ENCODE results near the gene FMO5.
A peak's percentile ranks its signal among the peaks of the same experiment; 100 is the strongest.

The FMO5 gene, protein sequence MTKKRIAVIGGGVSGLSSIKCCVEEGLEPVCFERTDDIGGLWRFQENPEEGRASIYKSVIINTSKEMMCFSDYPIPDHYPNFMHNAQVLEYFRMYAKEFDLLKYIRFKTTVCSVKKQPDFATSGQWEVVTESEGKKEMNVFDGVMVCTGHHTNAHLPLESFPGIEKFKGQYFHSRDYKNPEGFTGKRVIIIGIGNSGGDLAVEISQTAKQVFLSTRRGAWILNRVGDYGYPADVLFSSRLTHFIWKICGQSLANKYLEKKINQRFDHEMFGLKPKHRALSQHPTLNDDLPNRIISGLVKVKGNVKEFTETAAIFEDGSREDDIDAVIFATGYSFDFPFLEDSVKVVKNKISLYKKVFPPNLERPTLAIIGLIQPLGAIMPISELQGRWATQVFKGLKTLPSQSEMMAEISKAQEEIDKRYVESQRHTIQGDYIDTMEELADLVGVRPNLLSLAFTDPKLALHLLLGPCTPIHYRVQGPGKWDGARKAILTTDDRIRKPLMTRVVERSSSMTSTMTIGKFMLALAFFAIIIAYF

DNA sequence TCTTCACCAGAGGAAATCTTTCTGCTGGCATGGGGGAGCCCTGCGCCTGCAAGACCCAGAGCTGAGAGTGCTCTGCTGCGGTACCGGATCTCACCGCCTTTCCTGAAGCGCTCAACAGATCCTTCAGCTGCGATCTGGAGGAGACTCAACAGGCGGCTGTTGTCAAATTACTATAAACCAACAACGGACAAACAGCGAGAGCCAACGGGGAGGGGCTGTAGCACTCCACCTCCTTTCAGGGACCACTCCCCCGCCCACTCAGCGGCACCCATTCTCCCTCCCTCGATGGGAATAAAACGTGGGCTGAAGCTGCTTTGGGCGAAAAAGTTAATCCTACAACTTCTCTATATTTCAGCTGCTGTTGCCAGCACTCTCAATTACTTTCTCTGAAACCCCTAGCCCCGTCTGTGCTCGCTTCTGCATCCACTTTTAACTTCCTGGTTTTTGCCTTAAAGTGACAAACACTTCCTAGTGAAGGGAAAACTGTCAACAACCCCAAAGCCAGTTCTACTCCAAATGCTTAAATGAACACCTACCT lies at the start of gene FMO5:
TSS of gene FMO5 (minus strand) at position 147 of the 538 bp plus-strand sequence. CDS start 310 bp downstream, outside the sequence.
- H3K27me3 ChIP-seq (ENCODE audit: insufficient read depth, low read length): no peaks in the 10 kb centered on the region
- H2AFZ ChIP-seq (ENCODE audit: low read depth, low read length): no peak within 1 kb of the TSS
- peak within 1 kb of the TSS; percentile 29 for H3K4me3 ChIP-seq (ENCODE audit: low read length)
- H3K36me3 ChIP-seq (ENCODE audit: insufficient read depth, low read length): no peaks in the 10 kb centered on the region
- H3K9me3 ChIP-seq (ENCODE audit: low read length): no peaks in the 10 kb centered on the region
- H3K4me1 ChIP-seq (ENCODE audit: insufficient read depth, low read length): no peaks in the 10 kb centered on the region

DNA sequence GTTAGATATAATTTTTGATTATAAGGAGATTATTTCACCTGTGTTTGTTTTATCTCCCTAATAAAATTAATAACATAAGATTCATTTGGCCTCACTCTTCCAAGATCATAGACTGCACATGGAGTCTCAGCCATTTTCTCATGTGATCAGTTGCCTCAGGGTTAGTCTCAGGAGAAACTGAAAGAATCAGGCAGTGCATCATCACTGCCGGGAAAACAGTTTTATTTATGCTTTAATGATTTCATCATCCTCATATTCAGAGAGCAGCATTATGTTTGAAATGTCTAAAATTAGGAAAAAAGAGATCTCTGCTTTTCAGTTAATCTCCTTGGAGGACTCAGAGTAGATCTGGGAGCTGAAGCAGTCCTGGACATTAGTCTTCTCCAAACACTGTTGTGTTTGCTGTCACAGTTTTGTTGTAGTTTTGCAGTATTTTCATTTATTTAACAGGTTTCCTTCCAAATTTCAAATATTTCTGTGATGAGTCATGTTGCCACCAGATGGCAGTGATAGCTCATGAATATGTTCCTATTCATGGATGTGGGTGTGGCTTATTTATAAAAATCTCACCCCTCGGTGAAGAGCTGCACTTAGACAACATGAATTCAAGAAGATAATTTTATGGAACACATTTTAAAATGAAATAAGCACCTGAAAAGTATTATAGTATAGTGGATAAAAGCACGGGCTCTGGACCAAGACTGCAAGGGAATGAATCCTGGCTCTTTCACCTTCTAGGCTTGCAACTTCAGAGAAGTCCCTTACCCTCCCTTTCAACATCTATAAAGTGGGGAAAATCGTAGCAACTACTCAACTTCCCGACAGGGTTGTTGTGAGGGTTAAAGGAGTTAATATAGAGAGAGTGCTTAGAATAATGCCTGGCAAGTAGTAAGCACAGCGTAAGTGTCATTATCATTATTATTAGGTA lies 48.5 kb upstream of the FMO5 start:
- no peak overlapping the region for H2AFZ ChIP-seq (ENCODE audit: low read depth, low read length)
- H3K4me3 ChIP-seq (ENCODE audit: low read length): no peak overlapping the region
- H3K9me3 ChIP-seq (ENCODE audit: low read length): no peaks in the 10 kb centered on the region
- H3K4me1 ChIP-seq (ENCODE audit: insufficient read depth, low read length): peaks cover 3% of the 10 kb centered on the region
- peaks cover 69% of the 10 kb centered on the region for H3K36me3 ChIP-seq (ENCODE audit: insufficient read depth, low read length)
- H3K27me3 ChIP-seq (ENCODE audit: insufficient read depth, low read length): no peaks in the 10 kb centered on the region

DNA sequence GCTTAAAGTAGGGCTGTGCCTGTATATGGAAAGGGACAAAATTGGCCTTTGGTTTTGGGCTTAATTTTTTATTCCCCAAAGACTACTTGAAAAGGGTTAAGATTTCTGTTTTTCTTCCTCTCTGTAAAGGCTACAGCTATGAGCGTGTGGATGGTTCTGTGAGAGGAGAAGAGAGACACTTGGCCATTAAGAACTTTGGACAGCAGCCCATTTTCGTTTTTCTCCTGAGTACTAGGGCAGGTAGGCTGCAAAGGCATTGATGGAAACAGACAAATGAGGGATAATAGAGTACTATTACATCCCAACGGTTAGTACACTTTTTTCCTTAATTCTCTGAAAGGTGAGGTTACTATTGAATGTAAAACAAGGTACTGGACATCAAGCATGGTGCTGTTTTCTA lies 46.9 kb upstream of the FMO5 start:
- Histone ChIP-seq H3K4me3 (ENCODE audit: low read length) (no peak overlapping the region), H3K9me3 (ENCODE audit: low read length) (no peaks in the 10 kb centered on the region), H3K36me3 (ENCODE audit: insufficient read depth, low read length) (peaks cover 67% of the 10 kb centered on the region), H2AFZ (ENCODE audit: low read depth, low read length) (no peak overlapping the region), H3K27me3 (ENCODE audit: insufficient read depth, low read length) (no peaks in the 10 kb centered on the region), H3K4me1 (ENCODE audit: insufficient read depth, low read length) (peaks cover 3% of the 10 kb centered on the region)

DNA sequence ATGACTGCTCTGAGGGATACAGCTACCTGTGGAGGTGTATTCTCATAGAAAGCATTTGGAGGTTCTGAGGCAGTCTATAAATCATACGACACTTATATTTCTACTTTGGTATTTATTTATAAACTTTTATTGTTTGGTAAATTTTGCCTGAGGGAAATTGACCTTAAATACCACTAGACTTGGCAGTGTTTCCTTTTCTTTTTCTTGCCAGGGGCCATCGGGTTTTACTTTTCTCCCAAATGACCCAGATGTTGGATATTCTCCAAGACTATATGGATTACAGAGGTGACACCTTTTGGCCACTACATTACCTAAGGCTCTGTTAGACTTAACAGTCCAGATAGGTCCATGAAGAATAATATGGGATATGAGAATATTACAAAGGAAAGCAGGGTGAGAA lies 45.6 kb upstream of the FMO5 start:
- Histone ChIP-seq H3K4me3 (ENCODE audit: low read length) (no peak overlapping the region), H3K36me3 (ENCODE audit: insufficient read depth, low read length) (peaks cover 62% of the 10 kb centered on the region), H2AFZ (ENCODE audit: low read depth, low read length) (no peak overlapping the region), H3K27me3 (ENCODE audit: insufficient read depth, low read length) (no peaks in the 10 kb centered on the region), H3K9me3 (ENCODE audit: low read length) (no peaks in the 10 kb centered on the region), H3K4me1 (ENCODE audit: insufficient read depth, low read length) (peaks cover 3% of the 10 kb centered on the region)

DNA sequence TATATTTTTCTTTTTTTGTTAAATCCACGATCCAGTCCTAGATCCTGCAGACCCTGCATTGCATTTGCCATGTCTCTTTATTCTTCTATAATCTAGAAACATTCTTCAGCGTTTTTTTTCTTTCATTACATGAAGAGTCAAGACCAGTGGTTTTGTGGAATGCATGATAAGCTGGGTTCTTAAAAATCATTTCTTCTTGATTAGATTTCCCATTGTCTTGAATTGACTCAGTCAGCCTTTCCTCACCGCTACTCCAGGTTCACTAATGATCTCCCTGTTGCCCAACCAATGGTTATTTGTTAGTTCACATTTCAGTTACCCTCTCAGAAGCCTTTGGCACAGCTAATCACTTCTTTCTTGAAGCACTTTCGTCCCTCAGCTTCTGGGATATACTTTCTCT lies 42.6 kb upstream of the FMO5 start:
- H3K4me1 ChIP-seq (ENCODE audit: insufficient read depth, low read length): no peaks in the 10 kb centered on the region
- no peaks in the 10 kb centered on the region for H3K9me3 ChIP-seq (ENCODE audit: low read length)
- H2AFZ ChIP-seq (ENCODE audit: low read depth, low read length): no peak overlapping the region
- peaks cover 67% of the 10 kb centered on the region for H3K36me3 ChIP-seq (ENCODE audit: insufficient read depth, low read length)
- H3K27me3 ChIP-seq (ENCODE audit: insufficient read depth, low read length): no peaks in the 10 kb centered on the region
- H3K4me3 ChIP-seq (ENCODE audit: low read length): no peak overlapping the region

DNA sequence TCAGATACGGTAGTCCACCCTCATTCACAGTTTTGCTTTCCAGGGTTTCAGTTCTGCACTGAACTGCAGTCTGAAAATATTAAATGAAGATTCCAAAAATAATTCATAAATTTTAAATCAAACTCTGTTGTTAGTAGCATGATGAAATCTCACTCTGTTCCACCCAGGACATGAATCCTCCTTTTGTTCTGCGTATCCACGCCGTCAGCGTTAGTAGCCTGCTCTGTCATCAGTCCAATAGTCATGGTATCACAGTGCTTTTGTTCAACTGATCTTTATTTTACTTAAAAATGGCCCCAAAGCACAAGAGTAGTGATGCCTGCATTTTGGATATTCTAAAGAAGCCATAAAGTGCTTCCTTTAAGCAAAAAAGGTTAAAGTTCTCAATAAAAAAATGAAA lies 41.2 kb upstream of the FMO5 start:
- Histone ChIP-seq H3K27me3 (ENCODE audit: insufficient read depth, low read length) (no peaks in the 10 kb centered on the region), H3K36me3 (ENCODE audit: insufficient read depth, low read length) (peaks cover 64% of the 10 kb centered on the region), H3K4me1 (ENCODE audit: insufficient read depth, low read length) (no peaks in the 10 kb centered on the region), H2AFZ (ENCODE audit: low read depth, low read length) (no peak overlapping the region), H3K4me3 (ENCODE audit: low read length) (no peak overlapping the region), H3K9me3 (ENCODE audit: low read length) (no peaks in the 10 kb centered on the region)

DNA sequence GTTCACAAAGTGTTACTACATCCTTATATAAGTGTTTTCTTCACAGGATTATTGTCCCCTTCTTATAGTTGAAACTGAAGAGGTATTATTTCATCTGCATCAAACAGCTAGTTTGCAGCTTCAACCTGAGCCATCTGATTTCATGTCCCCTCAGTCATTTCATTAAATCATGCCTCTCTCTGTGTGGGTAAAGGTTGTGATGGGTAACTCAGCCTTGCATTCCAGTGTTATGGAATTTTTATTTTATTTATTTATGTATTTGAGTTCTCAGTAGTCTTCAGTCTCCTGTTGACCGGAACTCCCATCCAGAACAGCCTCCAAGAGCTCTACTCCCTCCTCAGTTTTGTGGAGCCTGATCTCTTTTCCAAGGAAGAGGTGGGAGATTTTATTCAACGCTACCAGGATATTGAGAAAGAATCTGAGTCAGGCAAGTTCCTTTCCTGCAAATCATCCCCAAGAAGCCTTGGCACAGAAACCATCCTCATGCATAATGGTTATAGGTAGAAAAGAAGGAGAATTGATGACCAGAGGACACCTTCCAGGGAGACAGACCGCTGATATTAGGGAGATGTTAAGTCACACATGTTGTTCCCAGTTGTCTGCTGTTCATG lies 39.1 kb upstream of the FMO5 start:
- H3K36me3 ChIP-seq (ENCODE audit: insufficient read depth, low read length): peaks cover 74% of the 10 kb centered on the region
- peaks cover 2% of the 10 kb centered on the region for H3K9me3 ChIP-seq (ENCODE audit: low read length)

DNA sequence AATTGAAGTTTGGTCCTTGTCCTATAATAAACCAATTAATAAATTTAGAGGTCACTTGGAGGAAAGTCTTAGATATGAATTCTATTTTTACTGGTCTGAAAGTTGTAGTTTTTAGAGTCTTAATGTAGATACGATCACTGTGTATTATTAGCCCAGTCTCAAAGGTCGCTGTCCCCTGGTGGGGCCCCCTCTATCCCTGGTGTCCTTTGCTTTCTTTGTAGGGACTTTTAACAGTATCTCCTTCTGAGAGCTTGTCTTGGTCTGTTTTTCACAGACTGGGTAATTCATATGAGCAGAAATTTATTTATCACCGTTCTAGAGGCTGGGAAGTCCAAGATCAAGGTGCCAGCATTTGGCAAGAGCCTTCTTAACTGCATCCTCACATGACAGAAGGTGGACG lies 35.8 kb upstream of the FMO5 start:
- no peaks in the 10 kb centered on the region for H3K4me1 ChIP-seq (ENCODE audit: insufficient read depth, low read length)
- H3K27me3 ChIP-seq (ENCODE audit: insufficient read depth, low read length): no peaks in the 10 kb centered on the region
- H3K36me3 ChIP-seq (ENCODE audit: insufficient read depth, low read length): peaks cover 63% of the 10 kb centered on the region
- peaks cover 2% of the 10 kb centered on the region for H3K9me3 ChIP-seq (ENCODE audit: low read length)
- no peak overlapping the region for H2AFZ ChIP-seq (ENCODE audit: low read depth, low read length)
- H3K4me3 ChIP-seq (ENCODE audit: low read length): no peak overlapping the region

More for the DNA sequence above, 39.1 kb upstream of the FMO5 start:
- Histone ChIP-seq H2AFZ (ENCODE audit: low read depth, low read length) (no peak overlapping the region), H3K4me3 (ENCODE audit: low read length) (no peak overlapping the region), H3K4me1 (ENCODE audit: insufficient read depth, low read length) (no peaks in the 10 kb centered on the region), H3K27me3 (ENCODE audit: insufficient read depth, low read length) (no peaks in the 10 kb centered on the region)

DNA sequence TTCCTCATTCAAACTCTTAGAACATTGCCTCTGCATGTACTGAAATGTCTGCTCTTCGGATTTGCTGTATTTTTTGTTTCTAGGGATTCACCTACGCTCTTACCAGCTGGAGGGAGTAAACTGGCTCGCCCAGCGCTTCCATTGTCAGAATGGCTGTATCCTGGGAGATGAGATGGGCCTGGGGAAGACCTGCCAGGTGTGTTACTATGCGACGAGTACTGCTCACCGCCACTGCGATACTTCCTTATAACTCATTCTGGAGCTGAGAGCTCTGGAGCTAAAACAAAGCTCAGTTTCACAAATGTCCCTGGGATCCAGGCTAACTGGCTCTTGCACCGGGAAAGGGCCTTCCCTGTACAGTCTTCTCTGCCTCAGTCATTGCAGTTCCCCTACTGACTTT lies 27.4 kb upstream of the FMO5 start:
- no peaks in the 10 kb centered on the region for H3K4me1 ChIP-seq (ENCODE audit: insufficient read depth, low read length)
- H2AFZ ChIP-seq (ENCODE audit: low read depth, low read length): no peak overlapping the region
- H3K9me3 ChIP-seq (ENCODE audit: low read length): no peaks in the 10 kb centered on the region
- peaks cover 11% of the 10 kb centered on the region for H3K36me3 ChIP-seq (ENCODE audit: insufficient read depth, low read length)
- no peaks in the 10 kb centered on the region for H3K27me3 ChIP-seq (ENCODE audit: insufficient read depth, low read length)
- H3K4me3 ChIP-seq (ENCODE audit: low read length): no peak overlapping the region

DNA sequence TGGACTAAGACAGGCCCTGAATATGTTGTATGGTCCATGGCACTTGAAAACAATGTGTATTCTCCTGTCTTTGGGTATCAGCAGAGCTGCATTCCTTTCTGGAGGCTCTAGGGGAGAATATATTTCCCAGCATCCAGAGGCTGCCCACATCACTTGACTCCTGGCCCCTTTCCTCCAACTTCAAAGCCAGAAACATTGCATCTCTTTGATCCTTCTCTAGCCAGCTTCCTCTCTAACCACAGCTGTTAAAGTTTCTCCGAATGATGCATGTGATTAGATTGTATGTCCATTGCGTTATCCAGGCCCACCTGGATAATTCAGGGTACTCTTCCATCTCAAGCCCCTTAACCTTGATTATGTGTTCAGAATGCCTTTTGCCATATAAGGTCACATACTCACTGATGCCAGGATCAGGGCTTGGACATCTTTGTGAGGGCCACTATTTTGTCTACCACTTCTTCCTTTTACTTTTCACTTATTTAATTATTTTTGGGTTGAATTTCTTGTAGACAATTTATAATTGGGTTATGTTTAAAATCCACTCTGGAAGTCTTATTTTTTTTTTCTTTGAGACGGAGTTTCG lies 22.6 kb upstream of the FMO5 start:
- H3K36me3 ChIP-seq (ENCODE audit: insufficient read depth, low read length): peaks cover 2% of the 10 kb centered on the region
- peaks cover 12% of the 10 kb centered on the region for H3K4me1 ChIP-seq (ENCODE audit: insufficient read depth, low read length)
- H3K9me3 ChIP-seq (ENCODE audit: low read length): no peaks in the 10 kb centered on the region
- no peak overlapping the region for H3K4me3 ChIP-seq (ENCODE audit: low read length)
- H2AFZ ChIP-seq (ENCODE audit: low read depth, low read length): no peak overlapping the region
- H3K27me3 ChIP-seq (ENCODE audit: insufficient read depth, low read length): no peaks in the 10 kb centered on the region

DNA sequence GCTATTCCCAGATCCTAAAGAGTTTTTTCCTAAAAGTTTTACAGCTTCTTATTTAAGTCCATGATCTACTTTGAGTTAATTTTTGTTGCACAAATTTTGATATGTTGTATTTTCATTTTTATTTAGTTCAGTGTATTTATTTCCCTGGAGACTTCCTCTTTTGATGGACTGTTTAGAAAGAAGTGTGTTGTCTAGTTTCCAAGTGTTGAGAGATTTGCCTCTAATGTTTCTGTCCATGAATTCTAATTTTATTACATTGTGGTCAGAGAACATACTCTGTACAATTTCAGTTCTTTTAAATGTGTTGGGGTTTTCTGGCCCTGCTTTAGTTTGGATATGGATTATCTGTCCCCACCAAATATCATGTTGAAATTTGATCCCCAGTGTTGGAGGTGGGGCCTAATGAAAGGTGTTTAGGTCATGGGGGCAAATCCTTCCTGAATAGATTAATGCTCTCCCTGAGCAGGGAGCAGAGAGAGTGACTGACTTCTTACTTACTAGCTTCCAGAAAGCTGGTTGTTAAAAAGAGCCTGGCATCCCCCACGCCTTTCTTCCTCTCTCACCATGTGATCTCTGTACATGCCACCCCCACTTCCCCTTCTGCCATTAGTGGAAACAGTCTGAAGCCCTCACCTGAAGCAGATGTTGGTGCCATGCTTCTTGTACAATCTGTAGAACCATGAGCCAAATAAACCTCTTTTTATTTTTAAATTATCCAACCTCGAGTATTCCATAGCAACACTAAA lies 21.9 kb upstream of the FMO5 start:
- H3K4me1 ChIP-seq (ENCODE audit: insufficient read depth, low read length): peaks cover 14% of the 10 kb centered on the region
- no peaks in the 10 kb centered on the region for H3K27me3 ChIP-seq (ENCODE audit: insufficient read depth, low read length)
- H3K4me3 ChIP-seq (ENCODE audit: low read length): no peak overlapping the region
- H3K9me3 ChIP-seq (ENCODE audit: low read length): no peaks in the 10 kb centered on the region
- H3K36me3 ChIP-seq (ENCODE audit: insufficient read depth, low read length): peaks cover under 1% of the 10 kb centered on the region
- no peak overlapping the region for H2AFZ ChIP-seq (ENCODE audit: low read depth, low read length)

Data from neuron (in vitro differentiated cells).